Hematopoietic multipotent progenitor cell treated with erythropoietin and hydrocortisone succinate and interleukin-3 and kit ligand, for 8 days (in vitro differentiated cells): ENCODE data around the gene EFNB3.

Experiments
- DNase-seq: peaks from one replicate; pipeline ENCODE4 v3.0.0-alpha.2; 2015

EFNB3 gene

DNA sequence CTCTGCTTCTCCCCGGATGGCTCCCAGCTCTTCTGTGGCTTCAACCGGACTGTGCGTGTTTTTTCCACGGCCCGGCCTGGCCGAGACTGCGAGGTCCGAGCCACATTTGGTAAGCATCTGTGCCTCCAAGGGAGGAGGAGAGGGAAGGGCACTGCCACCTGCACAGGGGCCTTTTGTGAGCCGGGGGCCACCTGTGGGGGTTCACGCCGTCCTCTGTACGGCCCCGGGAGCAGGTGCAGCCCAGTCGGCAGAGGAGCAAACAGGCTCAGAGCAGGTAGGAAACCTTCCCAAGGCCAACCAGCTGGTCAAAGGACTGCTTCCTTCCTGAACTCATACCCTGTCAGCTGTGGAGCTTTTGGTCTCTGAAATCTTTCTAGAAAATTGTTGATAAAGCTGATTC, 3.3 kb upstream of the EFNB3 start:
- DNase-seq, result no peak

DNA sequence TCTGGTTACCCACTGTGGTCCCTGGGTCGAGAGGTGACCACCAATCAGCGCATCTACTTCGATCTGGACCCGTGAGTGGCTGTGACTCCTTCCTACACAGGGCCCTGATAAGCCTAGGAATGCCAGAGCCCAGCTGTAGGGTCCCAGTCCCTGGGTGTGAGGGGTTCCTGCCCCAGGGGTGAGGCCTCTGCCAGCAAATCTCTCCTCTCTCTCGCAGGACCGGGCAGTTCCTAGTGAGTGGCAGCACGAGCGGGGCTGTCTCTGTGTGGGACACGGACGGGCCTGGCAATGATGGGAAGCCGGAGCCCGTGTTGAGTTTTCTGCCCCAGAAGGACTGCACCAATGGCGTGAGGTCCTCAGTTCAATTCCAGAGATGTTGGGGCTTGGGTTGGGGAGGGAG, 2.2 kb upstream of the EFNB3 start:
- DNase-seq, result no peak

DNA sequence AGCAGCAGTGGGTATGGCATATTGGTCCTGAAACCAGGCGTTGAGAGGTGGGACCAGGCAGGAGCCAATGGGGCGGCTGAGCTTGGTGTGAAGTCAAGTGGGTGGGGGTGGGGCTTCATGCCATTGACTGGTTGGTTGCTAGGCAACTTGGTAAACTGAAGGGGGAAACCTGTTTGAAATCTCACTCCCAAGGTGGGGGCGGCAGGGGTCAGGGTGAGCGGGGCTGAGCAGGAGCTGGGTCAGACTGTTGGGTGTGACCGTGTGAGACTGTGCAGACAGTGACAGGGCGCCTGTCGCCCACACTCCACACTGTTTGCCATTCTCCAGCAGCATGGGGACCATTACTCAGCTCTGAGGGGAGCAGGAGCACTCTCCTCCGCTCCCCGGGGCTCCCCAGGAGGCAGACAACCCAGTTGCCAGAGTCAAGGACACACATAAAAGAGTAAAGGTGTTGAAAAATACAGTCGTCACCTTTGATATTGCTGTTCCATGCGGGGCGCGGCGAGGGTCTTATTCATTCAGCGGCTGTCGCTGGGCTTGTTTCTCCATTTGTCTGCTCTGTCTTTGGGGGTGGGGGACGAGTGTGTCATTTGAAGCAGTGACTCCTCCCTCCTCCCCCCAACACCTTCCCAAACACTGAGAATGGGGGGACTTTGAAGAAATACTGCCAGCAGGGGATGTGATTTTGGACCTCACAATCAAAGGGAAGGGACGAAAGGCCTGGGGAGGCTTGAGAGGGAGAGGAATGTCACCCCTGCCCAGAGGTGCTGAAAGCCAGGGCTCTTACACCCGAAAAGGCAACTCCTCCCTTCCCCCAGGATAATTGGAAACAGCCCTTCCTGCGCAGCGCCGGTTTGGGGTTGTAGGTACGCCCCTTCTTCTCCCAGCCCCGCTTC, 1.2 kb upstream of the EFNB3 start:
- peak; percentile 18 for DNase-seq

DNA sequence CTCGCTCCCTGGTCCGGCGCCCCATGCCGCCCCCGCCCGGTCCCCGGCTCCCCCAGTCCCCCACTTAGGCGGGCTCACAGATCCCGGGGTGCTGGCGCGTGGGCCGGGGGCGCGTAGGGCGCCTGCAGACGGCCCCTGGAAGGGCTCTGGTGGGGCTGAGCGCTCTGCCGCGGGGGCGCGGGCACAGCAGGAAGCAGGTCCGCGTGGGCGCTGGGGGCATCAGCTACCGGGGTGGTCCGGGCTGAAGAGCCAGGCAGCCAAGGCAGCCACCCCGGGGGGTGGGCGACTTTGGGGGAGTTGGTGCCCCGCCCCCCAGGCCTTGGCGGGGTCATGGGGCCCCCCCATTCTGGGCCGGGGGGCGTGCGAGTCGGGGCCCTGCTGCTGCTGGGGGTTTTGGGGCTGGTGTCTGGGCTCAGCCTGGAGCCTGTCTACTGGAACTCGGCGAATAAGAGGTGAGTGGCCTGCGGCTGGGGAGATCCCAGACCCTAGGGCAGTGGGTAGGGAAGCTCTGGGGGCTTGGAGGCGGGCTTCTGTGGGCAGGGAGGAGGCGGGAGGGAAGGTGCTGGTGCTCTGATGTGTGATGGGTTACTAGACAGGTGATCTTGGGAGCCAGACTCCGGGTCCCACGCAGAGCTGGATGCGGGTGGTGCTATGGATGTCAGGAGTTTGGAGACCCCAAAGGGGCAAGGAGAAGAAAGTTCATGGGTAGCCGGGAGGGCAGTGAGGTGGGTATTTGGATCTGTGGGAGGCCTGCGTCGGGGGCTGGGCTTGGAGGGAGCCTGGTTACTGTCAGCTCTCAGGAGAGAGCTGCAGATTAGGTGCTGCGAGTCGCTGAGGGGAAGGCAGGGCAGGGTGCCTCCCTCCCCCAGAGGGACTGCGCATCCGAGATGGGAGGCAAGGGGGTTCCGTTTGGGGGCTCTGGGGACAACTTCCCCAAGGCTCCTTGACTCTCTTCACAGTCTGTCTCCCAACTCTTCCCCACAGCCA, 560 bp downstream of the EFNB3 start:
- DNase-seq, result no peak

DNA sequence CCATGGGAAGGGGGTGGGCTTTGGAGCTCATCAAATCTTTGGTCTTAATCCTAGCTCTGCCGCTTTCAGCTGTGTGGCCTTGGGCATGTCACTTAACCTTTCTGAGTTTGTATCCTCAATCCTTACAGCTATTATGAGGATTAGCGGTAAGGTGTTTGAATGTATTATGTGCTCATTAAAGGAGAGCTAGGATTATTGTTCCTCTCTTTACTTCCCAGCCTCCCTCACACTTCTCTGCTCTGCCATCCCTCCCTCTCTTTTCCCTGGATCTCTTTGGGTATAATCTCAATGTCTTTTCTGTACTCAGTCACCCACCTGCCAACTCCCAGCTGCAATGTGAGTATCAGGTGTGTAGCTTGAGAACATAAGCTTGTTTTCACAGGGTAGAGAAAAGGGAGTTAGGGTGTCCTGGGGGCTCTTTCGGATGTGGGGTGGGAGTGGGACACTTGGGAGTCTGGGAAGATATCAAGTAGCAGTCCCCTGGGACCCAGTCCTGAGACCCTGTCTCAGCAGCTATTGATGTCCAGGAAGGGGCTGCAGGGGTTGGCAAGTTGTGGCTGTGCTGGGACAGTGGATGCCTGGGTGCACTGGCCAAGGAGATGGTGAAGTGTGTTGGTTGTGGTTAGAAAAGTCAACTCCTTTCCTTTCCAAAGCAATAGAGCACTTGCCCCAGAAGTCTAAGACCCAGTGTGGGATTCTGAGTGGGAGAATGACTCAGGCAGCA, 1.8 kb downstream of the EFNB3 start:
- DNase-seq, result no peak

DNA sequence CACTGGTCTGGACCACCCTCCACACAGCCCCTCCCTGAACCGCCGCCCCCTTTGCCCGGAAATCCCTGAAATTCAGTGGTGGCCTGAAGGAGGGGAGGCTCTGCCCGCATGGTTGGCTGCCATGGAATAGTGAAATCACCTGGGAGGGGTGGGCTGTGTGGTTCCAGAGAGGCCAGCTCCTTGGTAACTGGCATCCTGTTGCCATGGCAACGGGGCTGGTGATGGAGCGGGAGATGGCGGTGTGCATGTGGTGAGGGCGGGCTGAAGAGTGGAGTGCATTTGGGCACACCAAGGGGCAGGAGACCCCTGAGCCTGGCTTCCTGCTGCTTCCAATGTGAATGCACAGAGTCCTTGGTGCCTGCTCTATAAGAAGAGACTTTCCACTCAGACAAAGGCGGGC, 2.4 kb downstream of the EFNB3 start:
- no peak for DNase-seq

DNA sequence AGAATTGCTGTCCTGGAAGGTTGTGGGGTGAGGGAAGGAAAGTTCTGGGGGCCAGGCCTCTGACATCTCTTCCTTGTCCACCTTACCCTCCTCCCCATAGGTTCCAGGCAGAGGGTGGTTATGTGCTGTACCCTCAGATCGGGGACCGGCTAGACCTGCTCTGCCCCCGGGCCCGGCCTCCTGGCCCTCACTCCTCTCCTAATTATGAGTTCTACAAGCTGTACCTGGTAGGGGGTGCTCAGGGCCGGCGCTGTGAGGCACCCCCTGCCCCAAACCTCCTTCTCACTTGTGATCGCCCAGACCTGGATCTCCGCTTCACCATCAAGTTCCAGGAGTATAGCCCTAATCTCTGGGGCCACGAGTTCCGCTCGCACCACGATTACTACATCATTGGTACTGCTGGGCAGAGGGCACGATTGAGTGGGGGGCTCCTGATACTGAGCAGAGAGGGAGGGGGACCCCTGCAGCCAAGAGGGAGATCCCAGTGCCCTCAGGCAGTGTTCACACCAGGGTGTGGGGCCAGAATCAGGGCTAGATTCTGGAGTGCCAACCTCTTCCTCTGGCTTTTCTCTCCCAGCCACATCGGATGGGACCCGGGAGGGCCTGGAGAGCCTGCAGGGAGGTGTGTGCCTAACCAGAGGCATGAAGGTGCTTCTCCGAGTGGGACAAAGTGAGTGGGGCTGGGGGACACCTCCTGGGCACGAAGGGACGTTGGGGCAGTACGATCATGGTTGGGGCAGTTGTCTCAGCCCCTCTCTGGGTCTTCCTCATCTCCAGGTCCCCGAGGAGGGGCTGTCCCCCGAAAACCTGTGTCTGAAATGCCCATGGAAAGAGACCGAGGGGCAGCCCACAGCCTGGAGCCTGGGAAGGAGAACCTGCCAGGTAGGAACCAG, 3.1 kb downstream of the EFNB3 start:
- DNase-seq, result no peak

DNA sequence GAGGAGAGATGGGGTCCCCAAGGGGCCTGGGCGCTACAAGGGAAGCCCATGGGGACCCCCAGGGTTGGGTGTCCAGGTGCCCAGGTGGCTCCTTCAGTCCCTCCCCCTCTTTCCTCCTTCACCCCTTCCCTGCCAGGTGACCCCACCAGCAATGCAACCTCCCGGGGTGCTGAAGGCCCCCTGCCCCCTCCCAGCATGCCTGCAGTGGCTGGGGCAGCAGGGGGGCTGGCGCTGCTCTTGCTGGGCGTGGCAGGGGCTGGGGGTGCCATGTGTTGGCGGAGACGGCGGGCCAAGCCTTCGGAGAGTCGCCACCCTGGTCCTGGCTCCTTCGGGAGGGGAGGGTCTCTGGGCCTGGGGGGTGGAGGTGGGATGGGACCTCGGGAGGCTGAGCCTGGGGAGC, 4.0 kb downstream of the EFNB3 start:
- DNase-seq, result no peak

DNA sequence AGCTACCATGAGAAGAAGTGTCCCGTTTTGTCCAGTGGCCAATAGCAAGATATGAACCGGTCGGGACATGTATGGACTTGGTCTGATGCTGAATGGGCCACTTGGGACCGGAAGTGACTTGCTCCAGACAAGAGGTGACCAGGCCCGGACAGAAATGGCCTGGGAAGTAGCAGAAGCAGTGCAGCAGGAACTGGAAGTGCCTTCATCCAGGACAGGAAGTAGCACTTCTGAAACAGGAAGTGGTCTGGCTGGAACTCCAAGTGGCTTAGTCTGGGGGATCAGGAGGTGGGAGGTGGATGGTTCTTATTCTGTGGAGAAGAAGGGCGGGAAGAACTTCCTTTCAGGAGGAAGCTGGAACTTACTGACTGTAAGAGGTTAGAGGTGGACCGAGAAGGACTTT, 5.3 kb downstream of the EFNB3 start:
- DNase-seq, result no peak

DNA sequence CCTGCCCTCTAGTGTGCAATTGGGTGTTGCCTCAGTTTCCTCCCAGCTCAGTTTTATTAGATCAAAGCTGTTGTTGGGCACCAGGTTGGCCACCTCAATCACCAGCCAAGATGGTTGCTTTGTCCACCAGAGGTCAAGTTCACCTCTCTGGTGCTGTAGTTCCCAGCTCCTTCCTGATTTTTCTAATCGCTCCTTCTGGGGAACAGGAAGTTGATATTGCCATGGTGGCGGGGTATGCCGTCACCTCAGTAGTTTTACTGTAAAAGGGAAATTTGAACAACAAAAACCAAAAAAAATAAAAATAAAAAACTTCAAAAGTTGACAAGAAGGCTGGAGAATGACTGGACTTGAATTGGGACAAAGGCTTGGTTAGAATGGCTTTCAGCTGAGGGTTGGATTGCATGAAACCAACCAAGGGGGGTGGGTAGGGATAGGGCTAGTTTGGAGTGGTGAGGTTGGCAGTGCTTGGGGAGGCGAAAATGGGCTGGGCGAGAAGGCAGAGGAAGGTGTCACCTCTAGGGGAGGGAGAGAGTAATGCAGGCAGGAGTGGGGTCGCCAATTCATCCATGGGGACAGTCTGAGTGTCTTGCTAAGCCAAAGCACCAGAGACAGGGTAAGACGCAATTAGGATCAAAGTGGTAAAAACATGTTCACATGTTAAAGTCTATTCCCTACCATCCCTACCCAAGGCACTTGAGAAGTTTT, 6.2 kb downstream of the EFNB3 start:
- DNase-seq, result peak; percentile 17

DNA sequence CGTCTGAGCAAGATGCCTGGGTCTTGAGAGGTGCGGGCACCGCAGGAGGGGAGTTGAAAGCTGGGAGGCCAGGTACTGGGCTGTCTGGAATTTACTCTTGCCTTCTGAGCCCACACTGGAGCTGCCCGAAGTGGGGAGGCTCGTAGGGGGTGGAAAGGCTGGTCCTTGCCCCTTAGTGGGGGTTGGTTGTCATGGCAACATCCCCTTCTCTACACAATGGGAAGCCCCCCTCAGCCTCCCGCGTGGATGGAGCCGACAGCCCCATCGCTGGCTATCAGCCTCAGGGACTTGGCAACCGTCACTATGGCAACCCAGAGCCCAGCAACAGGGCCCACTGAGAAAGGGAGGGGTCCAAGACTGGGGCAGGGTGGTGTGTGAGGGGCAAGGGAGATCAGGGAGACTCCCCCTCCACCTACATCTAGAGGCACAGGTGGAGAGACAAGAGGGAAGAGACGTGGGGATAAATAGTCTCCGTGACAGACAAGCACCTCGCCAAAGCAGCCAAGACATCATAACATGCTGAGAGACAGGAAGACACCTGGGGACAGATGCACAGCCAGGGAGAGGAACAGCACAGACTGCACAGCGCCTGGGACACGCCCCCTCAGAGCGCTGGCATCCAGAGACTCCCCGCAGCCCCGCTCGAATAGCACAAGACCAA, 7.2 kb downstream of the EFNB3 start:
- DNase-seq, result no peak

DNA sequence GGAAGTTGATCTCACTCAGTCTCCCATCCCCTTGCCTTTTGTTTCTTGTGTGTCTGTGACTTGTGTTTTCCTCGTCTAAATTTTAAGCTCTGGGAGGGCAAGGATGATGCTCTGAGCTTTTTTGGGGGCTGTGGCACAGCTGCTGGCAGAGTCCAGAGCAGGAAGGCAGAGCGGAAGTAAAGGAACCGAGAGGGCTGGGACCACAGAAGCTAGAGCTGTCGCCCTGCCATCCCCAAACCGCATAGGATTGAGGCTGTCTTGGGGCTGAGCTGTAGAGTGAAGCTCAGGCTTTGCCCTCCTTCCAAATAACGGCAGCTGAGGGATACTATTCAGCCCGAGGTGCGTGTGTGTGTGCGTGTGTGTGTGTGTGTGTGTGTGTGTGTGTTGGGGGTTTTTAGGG, 8.8 kb downstream of the EFNB3 start:
- DNase-seq, result no peak

DNA sequence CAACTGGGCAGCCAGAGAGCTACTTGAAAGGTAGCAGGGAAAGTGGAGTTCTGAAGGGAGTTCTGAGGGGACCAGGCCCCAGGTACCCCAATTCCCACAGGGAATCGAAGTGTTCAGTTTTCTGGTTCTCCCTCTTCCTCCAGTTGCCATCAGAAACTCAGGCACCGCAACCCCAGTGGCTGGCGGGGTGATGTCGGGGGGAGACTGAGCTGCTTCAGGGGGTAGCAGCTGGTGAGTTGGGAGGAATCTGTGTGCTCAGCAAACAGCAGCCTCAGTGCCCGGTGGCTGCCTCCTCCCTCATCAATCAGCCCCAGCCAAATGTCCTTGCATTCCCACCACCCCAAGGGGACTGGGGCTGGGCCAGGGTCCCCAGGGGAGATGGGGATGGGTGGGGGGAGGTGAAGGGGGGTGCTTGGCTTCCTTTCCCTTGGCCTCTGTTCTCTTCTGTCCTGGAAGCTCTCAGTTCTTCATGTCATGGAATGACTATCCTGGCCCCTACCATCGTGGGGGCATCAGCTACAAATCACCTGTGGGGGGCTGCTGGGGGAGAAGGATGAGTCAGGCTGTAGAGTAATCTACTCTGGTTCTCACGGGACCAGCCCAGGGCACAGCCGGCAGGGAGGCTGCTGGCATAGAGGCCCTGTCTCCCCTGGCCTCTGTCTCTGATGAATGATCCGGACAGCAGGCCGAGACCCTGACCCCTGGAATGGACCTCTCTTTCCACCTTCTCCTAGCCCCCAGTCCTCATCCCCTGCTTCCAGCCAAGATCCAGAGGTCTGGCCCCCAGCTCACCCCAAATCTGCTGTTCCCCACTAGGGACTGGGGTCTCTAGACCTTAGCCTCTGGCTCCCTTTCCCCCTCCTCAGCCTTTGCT, 10.0 kb downstream of the EFNB3 start:
- DNase-seq, result no peak

DNA sequence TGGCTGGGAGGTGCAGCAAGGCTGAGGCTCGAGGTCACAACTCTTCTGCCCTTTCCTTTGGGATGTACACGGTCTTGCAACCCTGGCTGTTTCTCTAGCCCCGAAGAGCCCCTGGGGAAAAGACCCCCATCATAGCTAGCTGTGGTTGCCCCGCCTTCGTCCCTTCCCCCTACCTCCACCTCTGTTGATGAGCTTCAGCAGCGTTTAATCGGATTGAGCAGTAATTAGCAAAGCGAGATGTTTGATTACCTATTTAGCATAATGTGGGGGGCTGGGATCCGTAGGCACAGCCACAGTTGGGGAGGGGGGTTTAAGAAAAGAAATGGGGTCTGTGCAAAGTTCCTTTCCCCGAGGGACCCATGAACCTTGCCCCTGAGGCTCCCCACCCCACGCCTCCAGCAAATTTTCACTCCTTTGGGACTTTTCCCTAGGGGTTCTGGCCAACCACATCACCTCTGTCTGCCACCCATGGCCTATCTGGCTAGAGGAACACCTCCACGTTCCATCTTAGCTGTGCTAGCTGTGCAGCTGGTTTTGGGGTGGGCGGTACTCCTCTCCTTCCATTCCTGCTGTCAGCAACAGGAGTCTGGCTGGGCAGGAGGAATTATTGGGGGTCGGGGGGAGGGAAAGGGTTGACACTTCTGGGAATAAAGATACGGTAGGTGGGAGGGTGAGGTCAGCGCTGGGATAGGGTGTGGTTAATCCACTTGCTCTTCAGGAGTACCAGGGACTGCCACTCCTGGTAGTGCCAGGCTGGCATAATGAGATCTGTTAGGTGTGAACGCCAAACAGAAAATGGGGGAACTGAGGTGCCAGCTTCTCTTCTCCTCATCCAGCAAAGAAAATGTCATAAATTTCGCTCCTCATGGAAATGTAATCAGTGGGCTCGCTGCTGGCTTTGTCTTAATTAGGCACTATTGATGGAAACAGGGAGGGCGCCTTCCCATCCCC, 11.2 kb downstream of the EFNB3 start:
- DNase-seq, result no peak

DNA sequence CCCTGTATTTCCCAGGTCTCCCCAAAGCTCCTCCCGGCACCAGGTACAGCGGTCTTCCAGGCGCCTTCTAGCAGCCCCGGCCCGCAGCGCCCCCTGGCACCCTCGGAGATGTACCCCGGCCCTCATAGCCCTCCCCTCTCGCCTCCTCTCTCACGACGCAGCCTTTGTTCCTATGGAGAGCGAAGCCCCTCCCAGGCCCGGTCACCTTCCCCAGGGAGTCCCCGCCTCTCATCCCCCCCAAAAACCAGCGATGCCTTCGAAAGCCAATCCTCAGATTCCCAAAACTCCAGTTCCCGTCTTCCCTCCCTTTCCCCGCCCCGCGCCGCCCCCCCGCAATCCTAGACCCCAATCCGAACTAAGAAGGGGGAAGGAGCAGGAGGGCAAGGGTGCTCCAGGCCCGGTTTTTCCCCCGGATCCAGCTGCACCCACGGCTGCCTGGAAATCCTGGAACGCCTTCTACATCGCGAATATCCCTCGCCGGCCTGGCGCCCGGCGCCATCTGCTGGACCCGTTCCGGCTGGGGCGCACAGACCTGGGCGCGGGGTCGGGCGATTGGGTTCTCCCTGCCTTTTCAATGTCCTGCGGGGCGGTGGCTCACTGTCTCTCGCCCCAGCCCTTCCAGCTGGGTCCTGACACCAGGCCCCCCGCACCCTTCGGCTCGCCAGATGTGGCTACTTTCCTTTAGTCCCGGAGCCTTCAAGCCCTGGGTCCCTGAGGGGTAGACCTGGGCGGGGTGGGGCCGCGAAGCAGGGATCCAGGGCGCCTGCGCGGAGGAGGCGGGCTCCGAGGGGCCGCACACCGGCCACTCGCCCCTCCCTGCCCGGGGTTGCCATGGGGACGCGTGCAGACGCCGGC, 12.1 kb downstream of the EFNB3 start, which contains the start of gene DNAH2:
Gene DNAH2, plus strand, starts transcription at position 844 of the 855 bp plus-strand sequence. CDS start 1,991 bp downstream, outside the sequence.
- DNase-seq, result peak; percentile 42

DNA sequence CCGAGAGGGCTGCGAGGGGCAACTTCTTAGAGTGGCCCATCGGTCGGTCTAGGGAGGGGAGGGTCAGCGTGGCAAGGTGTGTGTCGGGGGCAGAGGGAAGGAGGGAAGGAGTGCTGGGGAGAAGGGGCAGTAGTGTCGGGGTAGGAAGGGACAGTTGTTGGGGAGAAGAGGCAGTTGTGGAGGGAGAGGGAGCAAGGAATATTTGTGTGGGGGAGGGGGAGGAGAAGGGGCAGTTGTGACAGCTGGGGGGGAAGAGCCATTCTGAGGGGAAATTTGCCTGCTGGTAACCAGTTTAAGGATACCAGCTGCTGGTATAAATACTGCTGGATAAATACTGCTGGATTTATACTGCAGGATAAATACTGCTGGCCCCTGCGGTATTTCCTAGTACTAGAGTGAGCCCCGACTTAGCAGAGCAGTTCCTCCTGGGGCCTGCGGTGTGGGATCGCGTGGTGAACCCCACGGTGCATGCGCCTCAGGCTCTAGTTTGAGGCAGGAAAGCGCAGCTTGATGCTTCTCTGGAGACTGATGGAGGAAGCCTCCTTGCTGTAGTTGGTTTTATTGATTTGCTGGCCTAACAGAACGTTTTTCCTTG, 12.9 kb downstream of the EFNB3 start:
- peak; percentile 22 for DNase-seq

DNA sequence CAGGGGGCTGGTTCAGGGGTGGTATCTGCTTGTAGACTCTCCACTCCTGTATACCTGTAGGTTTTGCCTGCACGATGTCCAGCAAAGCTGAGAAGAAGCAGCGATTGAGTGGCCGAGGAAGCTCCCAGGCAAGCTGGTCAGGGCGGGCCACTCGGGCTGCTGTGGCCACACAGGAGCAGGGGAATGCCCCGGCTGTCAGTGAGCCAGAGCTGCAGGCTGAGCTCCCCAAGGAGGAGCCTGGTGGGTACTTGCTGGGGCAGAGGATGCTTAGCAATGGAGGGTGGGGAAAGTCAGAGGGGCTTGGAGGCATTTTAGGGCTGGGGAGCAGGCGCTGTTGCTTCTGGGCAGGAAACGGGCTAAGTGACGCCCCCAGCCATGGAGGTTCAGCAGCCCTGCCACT, 14.7 kb downstream of the EFNB3 start:
- DNase-seq, result no peak
